Activated CD4-positive, alpha-beta memory T cell treated with anti-CD3 and anti-CD28 coated beads, Interleukin-2, amount 10 ng/mL, durations not matched to agents 7 days and 5 days (primary cell): ENCODE data around the gene TBC1D22B. TPM values are rescaled to one million over a fixed set of nuclear protein-coding genes. Genes with fewer than 3 reads are reported as not detected.
"Not testable (repeated sequence)": the region's sequence is repeated elsewhere in the genome, so short reads cannot be mapped to it uniquely, and the experiment has no call there.

Source experiments
- CTCF ChIA-PET: fragments of 350-600 bp; sonication (Branson Sonifier 250); formaldehyde crosslinking; loops from one replicate; lab custom pipeline; 2021; ENCODE audit warnings: antibody characterized with exemption, inconsistent platforms; lab: Charles Lee
- POLR2A ChIA-PET: fragments of 350-600 bp; sonication (Branson Sonifier 250); formaldehyde crosslinking; loops from one replicate; lab custom pipeline; 2021; ENCODE audit warnings: antibody characterized with exemption; lab: Charles Lee
- DNase-seq: peaks from one replicate; pipeline ENCODE4 v3.0.0-alpha.2; 2020
- H3K27ac Mint-ChIP-seq: one replicate; pipeline ENCODE4 v1.8.0; 2021; ENCODE audit warnings: mild to moderate bottlenecking, mixed read lengths
- H3K27me3 Mint-ChIP-seq: one replicate; pipeline ENCODE4 v1.8.0; 2021; ENCODE audit warnings: mixed read lengths
- H3K36me3 Mint-ChIP-seq: one replicate; pipeline ENCODE4 v1.8.0; 2021; ENCODE audit warnings: low read depth, mixed read lengths
- H3K4me1 Mint-ChIP-seq: one replicate; pipeline ENCODE4 v1.8.0; 2021; ENCODE audit warnings: mixed read lengths
- H3K4me3 Mint-ChIP-seq: one replicate; pipeline ENCODE4 v1.8.0; 2021; ENCODE audit warnings: mild to moderate bottlenecking, mixed read lengths
- H3K9me3 Mint-ChIP-seq: one replicate; pipeline ENCODE4 v1.8.0; 2021; ENCODE audit warnings: mixed read lengths
- total RNA-seq, 2 experiments: library from RNA; stranded (reverse); gene quantifications; one replicate each; pipeline ENCODE4 v1.2.3, GENCODE V29; 2021

Gene TBC1D22B
- total RNA-seq, 2 experiments from 2014 or later: 16.5 TPM

GRCh38 chr6:37320646-37321045 is 63.1 kb downstream of the TBC1D22B start:
- CTCF ChIA-PET: interaction anchor here (1.1 to 1.7 kb wide), 2 partner anchors 17 to 299 kb away, joined by 4 to 7 read pairs; no protein-coding TSS in a partner anchor
- no peak for DNase-seq
- Mint-ChIP-seq H3K36me3 (peaks cover 12% of the 10 kb centered on the region), H3K9me3 (no peaks in the 10 kb centered on the region), H3K4me3 (no peak overlapping the region), H3K27me3 (no peaks in the 10 kb centered on the region), H3K4me1 (peaks cover 21% of the 10 kb centered on the region), H3K27ac (no peak overlapping the region)
- POLR2A ChIA-PET: no interaction called here

DNA sequence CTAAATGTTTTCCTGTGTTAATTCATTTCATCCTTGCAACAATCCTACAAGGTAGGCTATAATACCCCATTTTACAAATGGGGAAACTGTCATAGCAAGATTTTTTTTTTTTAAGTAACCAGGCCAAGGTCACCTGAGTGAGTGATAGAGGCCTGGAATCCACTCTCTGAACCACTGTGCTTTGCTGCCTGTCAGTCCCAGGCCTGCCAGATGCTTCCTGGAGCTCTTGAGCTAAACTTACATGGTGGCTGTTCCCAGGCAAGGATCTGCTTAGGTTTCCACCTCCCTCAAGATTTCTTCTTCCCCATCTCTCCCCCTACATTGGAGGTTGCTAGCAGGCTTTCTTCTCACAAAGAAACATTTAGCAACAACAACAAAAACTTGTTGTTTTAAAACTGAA is 63.5 kb downstream of the TBC1D22B start:
- DNase-seq: no peak
- Mint-ChIP-seq H3K4me3 (no peak overlapping the region), H3K27ac (no peak overlapping the region), H3K36me3 (peaks cover 9% of the 10 kb centered on the region), H3K4me1 (peaks cover 23% of the 10 kb centered on the region), H3K27me3 (no peaks in the 10 kb centered on the region), H3K9me3 (no peaks in the 10 kb centered on the region)
- ChIA-PET POLR2A (no interaction called here), CTCF (interaction anchor here (1.3 to 1.7 kb wide), 2 partner anchors 17 to 303 kb away, joined by 3 to 7 read pairs; no protein-coding TSS in a partner anchor)

GRCh38 chr6:37321516-37322415 is 64.2 kb downstream of the TBC1D22B start:
- no peak for DNase-seq
- Mint-ChIP-seq H3K27me3 (no peaks in the 10 kb centered on the region), H3K36me3 (peaks cover 9% of the 10 kb centered on the region), H3K4me3 (no peak overlapping the region), H3K4me1 (peaks cover 23% of the 10 kb centered on the region), H3K9me3 (no peaks in the 10 kb centered on the region), H3K27ac (no peak overlapping the region)
- CTCF ChIA-PET: interaction anchor here (1.3 to 1.7 kb wide), 2 partner anchors 18 to 304 kb away, joined by 3 to 7 read pairs; no protein-coding TSS in a partner anchor
- POLR2A ChIA-PET: no interaction called here

DNA sequence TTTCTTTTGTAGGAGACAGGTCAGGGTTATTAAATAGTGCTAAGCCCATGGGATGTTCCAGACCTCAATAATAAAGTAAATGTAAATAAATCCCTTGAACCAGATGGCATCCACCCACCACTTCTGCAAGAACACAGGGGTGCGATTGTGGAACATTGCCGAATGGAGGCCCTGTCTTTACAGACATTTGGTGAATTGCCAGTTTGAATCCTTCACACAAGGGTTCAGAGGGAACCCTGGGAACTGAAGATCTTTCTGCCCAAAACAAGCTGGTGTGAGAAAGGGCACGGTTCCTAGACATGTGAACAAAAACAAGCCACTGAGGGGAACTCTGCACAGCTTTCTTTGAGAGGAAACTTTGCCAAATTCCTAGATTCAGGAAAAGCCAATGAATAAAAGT is 66.0 kb downstream of the TBC1D22B start:
- Mint-ChIP-seq H3K9me3 (no peaks in the 10 kb centered on the region), H3K4me3 (no peak overlapping the region), H3K27ac (no peak overlapping the region), H3K36me3 (peaks cover 13% of the 10 kb centered on the region), H3K4me1 (peaks cover 25% of the 10 kb centered on the region), H3K27me3 (no peaks in the 10 kb centered on the region)
- ChIA-PET POLR2A (interaction anchor here (1.0 to 1.4 kb wide), 2 partner anchors 110 to 193 kb away, joined by 3 to 6 read pairs; partner anchors contain the start of gene CMTR1), CTCF (interaction anchor here (0.8 to 4.6 kb wide), 4 partner anchors 9 to 76 kb away, joined by 3 to 30 read pairs (median 4); no protein-coding TSS in a partner anchor)
- DNase-seq: no peak

DNA sequence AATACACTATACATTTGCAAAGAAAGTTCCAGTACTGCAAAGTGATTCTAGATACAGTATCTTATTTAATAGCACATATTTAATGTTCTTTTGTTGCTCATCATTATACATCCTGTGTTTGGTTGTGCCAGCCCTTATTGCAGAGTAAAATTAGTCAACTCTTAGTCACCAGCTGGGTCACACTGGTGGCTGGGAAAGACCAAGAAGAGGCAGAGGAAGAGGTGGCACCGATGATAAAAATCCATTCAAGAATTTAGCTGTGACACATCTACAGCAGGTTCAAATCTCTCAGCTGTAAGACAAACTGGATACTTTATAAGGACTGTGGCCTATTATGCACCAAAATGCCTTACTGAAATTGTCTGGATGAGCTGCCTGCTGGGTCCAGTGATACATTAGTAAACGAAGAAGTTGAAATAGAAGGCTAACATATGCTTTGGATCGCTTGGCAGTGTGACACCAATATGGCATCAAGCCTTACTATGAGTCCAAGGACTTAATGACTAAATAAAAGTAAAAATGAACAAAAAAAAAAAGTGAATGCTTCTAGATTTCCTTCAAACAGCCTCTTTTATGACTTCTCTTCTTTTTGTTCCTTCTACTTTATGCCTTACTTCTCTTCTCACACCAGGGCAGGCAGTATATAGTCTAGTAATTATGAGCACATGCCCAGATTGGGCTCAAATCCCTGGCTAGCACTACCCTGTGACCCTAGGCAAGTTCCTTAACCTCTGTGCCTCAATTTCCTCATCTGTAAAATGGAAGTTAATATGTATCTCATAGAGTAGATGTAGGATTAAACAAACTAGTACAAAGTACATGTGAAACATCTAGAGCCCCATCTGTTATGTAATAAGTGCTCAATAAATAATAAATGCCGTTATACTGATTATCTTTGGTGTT is 66.8 kb downstream of the TBC1D22B start:
- ChIA-PET CTCF (interaction anchor here (0.7 to 4.6 kb wide), 17 partner anchors 10 to 368 kb away, joined by 3 to 30 read pairs (median 5); partner anchors contain the start of genes TBC1D22B and TMEM217), POLR2A (interaction anchor here (1.0 to 1.4 kb wide), 2 partner anchors 109 to 192 kb away, joined by 3 to 6 read pairs; partner anchors contain the start of gene CMTR1)
- no peak overlapping the region for H3K27ac Mint-ChIP-seq
- H3K27me3 Mint-ChIP-seq: no peaks in the 10 kb centered on the region
- H3K9me3 Mint-ChIP-seq: no peaks in the 10 kb centered on the region
- no peak overlapping the region for H3K4me3 Mint-ChIP-seq
- H3K36me3 Mint-ChIP-seq: peaks cover 16% of the 10 kb centered on the region
- peak; percentile 22 for DNase-seq
- H3K4me1 Mint-ChIP-seq: peaks cover 25% of the 10 kb centered on the region

DNA sequence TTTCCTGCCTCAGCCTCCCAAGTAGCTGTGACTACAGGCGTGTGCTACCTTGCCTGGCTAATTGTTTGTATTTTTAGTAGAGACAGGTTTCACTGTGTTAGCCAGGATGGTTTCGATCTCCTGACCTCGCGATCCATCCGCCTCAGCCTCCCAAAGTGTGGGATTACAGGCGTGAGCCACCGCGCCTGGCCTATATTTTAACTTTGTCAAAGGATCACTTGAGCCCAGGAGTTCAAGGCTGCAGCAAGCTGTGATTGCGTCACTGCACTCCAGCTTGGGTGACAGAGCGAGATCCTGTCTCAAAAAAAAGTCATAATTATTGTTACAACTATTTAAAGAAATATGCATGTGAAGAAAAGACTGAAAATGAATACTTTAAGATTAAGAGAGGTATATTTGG is 72.8 kb downstream of the TBC1D22B start:
- CTCF ChIA-PET, H3K27ac Mint-ChIP-seq, H3K27me3 Mint-ChIP-seq, DNase-seq, H3K9me3 Mint-ChIP-seq, POLR2A ChIA-PET, H3K4me1 Mint-ChIP-seq, H3K4me3 Mint-ChIP-seq: not testable (repeated sequence)
- H3K36me3 Mint-ChIP-seq: peaks cover 26% of the 10 kb centered on the region

GRCh38 chr6:37331047-37331446 is 73.5 kb downstream of the TBC1D22B start:
- no peaks in the 10 kb centered on the region for H3K27me3 Mint-ChIP-seq
- ChIA-PET POLR2A (no interaction called here), CTCF (no interaction called here)
- DNase-seq: no peak
- H3K36me3 Mint-ChIP-seq: peaks cover 26% of the 10 kb centered on the region
- H3K9me3 Mint-ChIP-seq: no peaks in the 10 kb centered on the region
- no peak overlapping the region for H3K4me3 Mint-ChIP-seq
- no peak overlapping the region for H3K27ac Mint-ChIP-seq
- peaks cover 6% of the 10 kb centered on the region for H3K4me1 Mint-ChIP-seq

- Mint-ChIP-seq H3K9me3 (no peaks in the 10 kb centered on the region), H3K4me3 (no peak overlapping the region), H3K27me3 (no peaks in the 10 kb centered on the region), H3K4me1 (peaks cover 4% of the 10 kb centered on the region), H3K27ac (no peak overlapping the region), H3K36me3 (peaks cover 22% of the 10 kb centered on the region)
- CTCF ChIA-PET: no interaction called here
- POLR2A ChIA-PET: no interaction called here
- no peak for DNase-seq
Measured at GRCh38 chr6:37332894-37333293, 75.3 kb downstream of the TBC1D22B start.

DNA sequence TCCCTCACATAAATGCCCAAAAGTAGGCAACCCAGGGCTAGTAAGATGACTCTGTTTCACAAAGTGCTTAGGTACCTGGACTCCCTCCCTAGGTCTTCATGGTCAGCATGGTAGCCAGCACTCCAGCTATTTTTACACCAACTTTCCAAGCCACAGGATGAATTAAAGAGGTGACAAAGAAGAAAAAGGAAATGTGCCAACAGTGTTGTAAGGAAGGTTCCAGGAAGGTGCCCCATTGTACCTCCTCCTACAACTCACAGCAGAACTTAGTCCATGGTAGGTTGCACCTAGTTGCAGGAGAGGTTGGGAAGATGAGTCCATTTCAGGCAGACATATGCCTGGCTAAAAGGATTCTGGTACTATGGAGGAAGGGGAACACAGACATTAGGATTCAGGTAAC is 76.5 kb downstream of the TBC1D22B start:
- POLR2A ChIA-PET: no interaction called here
- no peak for DNase-seq
- H3K27me3 Mint-ChIP-seq: no peaks in the 10 kb centered on the region
- H3K4me1 Mint-ChIP-seq: peaks cover 4% of the 10 kb centered on the region
- CTCF ChIA-PET: no interaction called here
- no peak overlapping the region for H3K4me3 Mint-ChIP-seq
- H3K27ac Mint-ChIP-seq: no peak overlapping the region
- H3K36me3 Mint-ChIP-seq: peaks cover 22% of the 10 kb centered on the region
- no peaks in the 10 kb centered on the region for H3K9me3 Mint-ChIP-seq

GRCh38 chr6:37338317-37338716 is 80.7 kb downstream of the TBC1D22B start:
- H3K9me3 Mint-ChIP-seq, CTCF ChIA-PET, H3K4me3 Mint-ChIP-seq, H3K36me3 Mint-ChIP-seq, DNase-seq, H3K27ac Mint-ChIP-seq, POLR2A ChIA-PET, H3K4me1 Mint-ChIP-seq: not testable (repeated sequence)
- H3K27me3 Mint-ChIP-seq: peaks cover 11% of the 10 kb centered on the region

DNA sequence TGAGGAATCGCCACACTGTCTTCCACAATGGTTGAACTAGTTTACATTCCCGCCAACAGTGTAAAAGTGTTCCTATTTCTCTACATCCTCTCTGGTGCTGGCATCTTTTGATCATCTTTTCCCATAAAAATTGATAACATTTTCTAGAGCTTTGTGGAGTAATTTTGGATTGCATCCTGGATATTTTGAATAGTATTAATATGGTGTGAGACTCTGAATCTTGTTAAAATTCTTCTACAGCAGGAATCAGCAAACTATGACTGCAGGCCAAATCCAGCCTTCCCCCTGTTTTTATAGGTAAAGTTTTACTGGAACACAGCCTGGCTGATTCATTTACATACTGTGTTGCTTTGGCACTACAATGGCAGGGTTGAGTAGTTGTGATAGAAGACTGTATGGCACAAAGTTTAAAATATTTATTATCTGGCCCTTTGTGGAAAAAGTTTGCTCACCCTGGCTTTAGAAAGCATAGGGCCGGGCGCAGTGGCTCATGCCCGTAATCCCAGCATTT is 81.2 kb downstream of the TBC1D22B start:
- POLR2A ChIA-PET: no interaction called here
- H3K4me1 Mint-ChIP-seq: no peaks in the 10 kb centered on the region
- CTCF ChIA-PET: no interaction called here
- H3K9me3 Mint-ChIP-seq: no peaks in the 10 kb centered on the region
- H3K36me3 Mint-ChIP-seq: no peaks in the 10 kb centered on the region
- H3K4me3 Mint-ChIP-seq: no peak overlapping the region
- DNase-seq: no peak
- no peak overlapping the region for H3K27ac Mint-ChIP-seq
- peaks cover 14% of the 10 kb centered on the region for H3K27me3 Mint-ChIP-seq

- ChIA-PET CTCF (interaction anchor here (1.0 to 1.7 kb wide), 2 partner anchors 14 to 353 kb away, joined by 3 to 7 read pairs; no protein-coding TSS in a partner anchor), POLR2A (interaction anchor here (0.7 kb wide), 1 partner anchor 110 kb away, joined by 3 read pairs; no protein-coding TSS in a partner anchor)
- peaks cover 20% of the 10 kb centered on the region for H3K27me3 Mint-ChIP-seq
- H3K4me3 Mint-ChIP-seq: no peak overlapping the region
- DNase-seq: no peak
- no peaks in the 10 kb centered on the region for H3K4me1 Mint-ChIP-seq
- H3K27ac Mint-ChIP-seq: no peak overlapping the region
- H3K36me3 Mint-ChIP-seq: no peaks in the 10 kb centered on the region
- H3K9me3 Mint-ChIP-seq: no peaks in the 10 kb centered on the region
Measured at GRCh38 chr6:37339741-37340638, 82.4 kb downstream of the TBC1D22B start.
